ENCODE measurements around the gene ALOX5AP. TPM values are rescaled to one million over a fixed set of nuclear protein-coding genes. Genes with fewer than 3 reads are reported as not detected.

The ALOX5AP gene
- total RNA-seq, 1 donor from 2014 or later = 8.4 TPM

DNA sequence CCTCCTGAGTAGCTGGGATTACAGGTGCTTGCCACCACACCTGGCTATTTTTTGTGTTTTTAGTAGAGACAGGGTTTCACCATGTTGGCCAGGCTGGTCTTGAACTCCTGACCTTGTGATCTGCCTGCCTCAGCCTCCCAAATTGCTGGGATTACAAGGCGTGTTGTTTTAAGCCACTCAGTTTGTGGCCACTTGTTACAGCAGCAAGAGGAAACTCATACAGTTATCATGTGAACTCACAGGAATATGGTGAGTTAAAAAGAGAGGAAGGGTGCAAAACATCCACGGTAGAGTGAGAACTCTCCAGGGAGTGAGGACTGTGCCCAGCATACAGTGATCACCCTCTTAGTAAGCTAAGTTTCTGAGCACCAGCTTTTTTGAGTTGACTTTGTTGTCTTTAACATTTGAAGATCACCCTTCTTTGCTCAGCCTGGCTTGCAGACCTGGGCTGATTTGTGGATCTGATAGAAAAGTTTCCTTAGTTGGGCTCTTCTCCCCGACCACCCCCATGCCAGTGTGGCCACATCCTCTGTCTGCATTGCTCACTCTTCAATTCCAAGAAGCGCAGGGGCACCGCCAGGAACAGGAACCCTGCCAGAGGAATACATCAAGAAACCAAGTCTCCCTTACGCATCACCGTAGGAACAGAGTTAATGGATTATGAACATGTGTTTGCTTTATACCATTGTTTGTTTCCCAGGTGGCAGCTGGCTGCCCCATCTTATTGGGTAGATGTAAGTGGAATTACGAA, 16.0 kb downstream of the ALOX5AP start:
- no peak for ATAC-seq (ENCODE audit: poor library complexity)
- DNase-seq = no peak
- intact Hi-C loops (cut with DNase I) = no loop called here

DNA sequence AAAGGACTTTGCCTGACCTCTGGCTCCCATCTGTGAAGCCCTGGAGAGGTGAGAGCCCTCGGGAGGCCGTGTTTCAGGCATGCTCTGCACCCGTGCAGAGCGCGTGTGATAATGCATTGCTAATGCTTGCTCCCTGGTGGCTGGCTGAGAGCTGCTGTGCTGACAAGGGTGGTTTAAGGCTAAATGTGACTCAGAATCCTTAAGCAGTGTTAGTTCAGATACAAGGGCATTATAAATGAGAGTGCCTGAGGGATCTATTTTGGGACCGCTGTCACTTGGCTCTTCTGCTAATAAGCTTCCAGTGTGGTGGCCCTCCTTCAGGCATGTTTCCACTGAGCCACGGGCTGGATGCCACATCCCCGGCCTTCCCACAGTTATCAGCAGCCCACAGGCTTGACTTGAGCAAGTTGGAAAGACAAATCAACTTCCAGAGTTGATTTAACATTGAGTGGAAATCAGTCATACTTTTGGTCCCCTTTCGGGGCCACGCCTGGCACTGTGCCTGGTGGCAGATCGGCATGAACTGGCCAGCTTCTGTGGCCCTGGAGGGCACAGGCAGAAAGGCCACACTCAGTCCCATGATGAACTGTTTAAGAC, 17.0 kb downstream of the ALOX5AP start:
- DNase-seq (peak; percentile 65), ATAC-seq (ENCODE audit: poor library complexity) (peak; percentile 84)
- intact Hi-C loops (cut with DNase I) = no loop called here

DNA sequence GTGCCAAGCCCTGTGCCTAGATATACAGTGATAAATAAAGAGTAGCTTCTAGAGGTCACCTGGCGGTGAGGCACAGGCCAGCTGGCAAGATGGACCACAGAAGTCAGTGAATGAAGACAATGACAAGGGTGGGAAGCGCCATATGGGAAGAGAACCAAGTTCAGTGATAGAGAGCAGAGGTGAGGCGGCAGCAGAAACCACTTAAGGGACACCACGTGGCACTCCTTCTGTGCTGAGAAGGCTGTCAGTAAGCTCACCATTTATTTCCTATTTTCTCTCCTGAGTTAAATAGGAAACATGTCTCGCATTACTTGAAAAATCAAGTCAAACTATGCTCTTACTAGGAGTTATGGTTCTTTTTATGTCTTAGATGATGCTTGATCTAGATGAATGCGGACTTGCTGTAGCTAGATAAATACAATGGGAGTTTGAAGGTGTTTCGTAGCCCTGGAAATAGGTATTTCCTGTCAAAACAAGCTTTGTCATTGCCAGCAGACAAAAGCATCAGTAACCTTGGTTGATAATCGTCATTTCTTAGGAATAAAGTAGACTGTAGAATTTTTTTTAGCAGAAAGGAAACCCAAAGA, 17.8 kb downstream of the ALOX5AP start:
- DNase-seq (no peak), ATAC-seq (ENCODE audit: poor library complexity) (peak; percentile 45)
- intact Hi-C loops (cut with DNase I) = no loop called here

DNA sequence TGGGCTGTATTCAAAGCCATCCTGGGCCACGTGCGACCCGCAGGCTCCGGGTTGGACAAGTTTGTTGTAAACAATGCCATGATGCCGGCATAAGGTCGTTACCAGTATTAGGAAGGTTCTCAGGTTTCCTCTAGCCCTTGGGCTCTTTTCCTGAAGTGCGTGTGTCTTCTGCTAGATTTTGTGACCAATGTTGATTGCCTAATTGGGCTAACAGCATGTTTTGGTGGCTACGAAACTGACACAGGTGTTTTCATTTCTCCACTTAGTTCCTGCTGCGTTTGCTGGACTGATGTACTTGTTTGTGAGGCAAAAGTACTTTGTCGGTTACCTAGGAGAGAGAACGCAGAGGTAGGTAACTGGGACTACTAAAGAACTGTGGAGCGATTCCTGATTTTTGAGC, 20.3 kb downstream of the ALOX5AP start:
- DNase-seq (no peak), ATAC-seq (ENCODE audit: poor library complexity) (no peak)
- intact Hi-C loops (cut with DNase I) = no loop called here

DNA sequence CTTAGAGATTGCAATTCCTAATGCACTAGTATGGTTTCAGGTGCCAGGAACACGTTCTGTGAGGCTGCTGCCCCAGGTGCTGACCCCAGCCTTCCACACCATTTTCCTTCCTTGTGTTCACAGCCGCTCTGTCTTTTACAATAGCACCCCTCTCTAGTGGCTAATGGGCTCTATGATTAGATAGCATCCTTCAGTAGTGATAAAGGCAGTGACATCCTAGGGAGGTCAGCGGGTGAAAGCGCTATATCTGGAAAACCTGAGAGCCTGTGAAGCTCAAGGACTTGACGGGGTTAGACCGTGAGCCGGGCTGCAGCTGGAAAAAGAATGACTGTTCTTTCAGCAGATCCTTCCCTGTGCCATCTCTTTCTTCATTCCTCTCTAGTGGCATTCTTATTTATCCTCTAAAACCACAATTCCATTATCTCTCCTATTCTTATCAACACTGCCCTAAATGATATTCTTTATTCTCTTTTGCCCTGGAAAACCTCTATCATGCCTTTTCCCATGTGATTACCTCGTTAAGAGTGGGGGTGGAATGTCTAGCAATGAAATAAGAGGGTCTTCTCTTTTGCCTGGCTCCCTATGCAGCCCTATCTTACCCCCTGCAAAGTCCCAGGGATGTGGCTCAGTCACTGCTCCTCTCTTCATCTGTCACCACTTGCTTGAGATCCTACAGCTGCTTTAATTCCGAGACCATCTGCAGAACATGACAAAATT, 21.8 kb downstream of the ALOX5AP start:
- DNase-seq (no peak), ATAC-seq (ENCODE audit: poor library complexity) (peak; percentile 13)
- intact Hi-C loops (cut with DNase I) = no loop called here

DNA sequence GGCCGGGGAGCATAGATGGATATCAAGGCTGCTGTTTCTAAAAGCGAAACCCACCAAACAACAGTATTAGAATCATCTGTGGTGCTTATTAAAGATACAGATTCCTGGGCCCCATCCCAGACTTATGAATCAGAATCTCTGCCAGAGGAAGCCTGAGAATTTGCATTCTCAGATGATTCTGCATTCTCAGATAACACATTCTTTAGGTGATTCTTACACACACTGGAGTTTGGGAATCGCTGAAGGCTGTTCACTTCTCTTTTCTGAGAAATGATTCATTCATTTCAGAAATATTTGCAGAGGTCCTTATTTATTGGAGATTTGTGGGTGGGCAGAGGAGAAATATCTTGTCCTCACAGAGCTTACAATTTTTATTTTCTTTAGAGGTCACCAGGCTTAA, 24.4 kb downstream of the ALOX5AP start:
- intact Hi-C loops (cut with DNase I) = no loop called here
- DNase-seq = no peak
- ATAC-seq (ENCODE audit: poor library complexity) = no peak

DNA sequence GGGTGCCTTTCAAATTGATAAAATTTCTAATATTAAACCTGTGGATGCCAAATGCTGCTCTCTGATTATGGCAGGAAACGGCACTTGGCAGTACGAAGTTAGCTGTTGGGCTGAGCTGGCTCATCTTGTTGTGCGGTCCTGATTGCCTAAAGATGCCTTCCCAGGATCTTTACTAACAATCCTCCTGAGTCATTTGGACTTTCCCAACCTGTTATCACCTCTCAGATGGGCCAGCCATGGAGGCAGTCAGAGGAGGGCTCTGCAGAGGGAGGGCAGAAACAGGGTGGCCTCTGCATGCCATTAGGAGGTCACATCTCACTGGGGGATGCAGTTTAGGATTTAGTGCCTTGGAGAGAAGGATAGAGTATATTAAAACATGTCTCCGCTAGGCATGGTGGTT, 27.3 kb downstream of the ALOX5AP start:
- DNase-seq (no peak), ATAC-seq (ENCODE audit: poor library complexity) (no peak)
- intact Hi-C loops (cut with DNase I) = no loop called here

DNA sequence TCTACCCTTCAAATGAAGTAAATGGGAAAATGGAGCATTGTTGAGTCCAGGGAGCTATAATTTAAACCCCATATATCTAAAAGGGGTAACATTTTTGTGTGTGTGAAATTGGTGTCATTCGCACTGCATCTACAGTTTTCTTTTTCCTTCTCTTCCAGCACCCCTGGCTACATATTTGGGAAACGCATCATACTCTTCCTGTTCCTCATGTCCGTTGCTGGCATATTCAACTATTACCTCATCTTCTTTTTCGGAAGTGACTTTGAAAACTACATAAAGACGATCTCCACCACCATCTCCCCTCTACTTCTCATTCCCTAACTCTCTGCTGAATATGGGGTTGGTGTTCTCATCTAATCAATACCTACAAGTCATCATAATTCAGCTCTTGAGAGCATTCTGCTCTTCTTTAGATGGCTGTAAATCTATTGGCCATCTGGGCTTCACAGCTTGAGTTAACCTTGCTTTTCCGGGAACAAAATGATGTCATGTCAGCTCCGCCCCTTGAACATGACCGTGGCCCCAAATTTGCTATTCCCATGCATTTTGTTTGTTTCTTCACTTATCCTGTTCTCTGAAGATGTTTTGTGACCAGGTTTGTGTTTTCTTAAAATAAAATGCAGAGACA, 28.6 kb downstream of the ALOX5AP start:
- intact Hi-C loops (cut with DNase I) = no loop called here
- DNase-seq (no peak), ATAC-seq (ENCODE audit: poor library complexity) (no peak)

DNA sequence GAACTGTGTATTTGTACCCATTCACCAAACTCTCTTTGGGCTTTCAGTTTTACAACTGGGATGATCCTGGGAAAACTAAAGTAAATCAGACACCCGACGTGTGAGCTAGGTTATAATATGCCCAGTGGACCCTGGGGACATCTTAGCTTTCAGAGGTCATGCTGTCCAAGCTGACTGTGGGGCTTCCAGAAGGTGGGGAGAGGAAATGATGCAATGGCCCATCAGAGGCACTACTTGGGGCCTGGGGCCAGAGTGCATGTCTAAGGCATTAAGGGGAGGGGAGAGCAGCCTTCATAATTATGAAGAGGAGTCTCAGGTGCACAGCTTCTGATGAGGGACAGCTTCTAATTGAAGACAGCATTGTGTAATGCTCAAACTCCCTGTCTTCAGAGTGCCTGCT, 30.9 kb downstream of the ALOX5AP start:
- DNase-seq (no peak), ATAC-seq (ENCODE audit: poor library complexity) (no peak)
- intact Hi-C loops (cut with DNase I) = no loop called here

DNA sequence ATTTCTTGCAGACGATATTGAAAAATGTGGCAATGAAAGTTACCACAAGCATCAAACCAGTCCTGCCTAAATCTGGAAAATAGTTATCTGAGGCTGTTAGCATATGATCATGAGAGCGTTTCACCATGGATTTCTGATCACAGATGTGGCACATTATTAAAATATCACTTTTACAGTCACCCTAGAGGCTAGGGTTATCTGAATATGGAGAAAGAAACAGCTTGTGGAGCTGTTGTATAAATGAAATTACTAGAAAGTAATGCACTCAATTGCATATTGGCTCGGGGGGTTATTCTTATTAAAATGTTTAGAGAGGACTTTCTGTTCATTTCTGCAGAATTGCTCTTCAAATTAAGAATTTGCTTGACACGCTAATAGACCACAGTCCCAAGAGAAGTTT, 35.6 kb downstream of the ALOX5AP start:
- ATAC-seq (ENCODE audit: poor library complexity) = no peak
- no peak for DNase-seq
- intact Hi-C loops (cut with DNase I) = no loop called here

DNA sequence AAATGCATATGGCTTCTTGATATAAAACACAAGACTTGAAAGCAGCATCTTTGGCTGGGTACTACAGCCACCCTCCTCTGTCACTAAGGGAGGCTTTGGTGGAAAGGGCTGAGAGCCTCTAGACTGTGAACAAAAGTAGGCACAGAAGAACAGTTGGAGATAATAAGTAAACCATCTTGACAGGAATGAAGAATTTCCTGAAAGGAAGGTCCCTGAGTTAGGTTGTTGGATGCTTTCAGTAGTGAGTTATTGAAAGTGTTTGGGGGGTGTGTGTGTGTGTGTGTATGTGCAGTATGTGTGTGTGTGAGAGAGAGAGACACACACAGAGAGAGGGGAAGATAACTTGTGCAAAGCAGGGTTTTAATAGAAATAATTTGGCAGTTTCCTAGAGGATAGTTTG, 38.2 kb downstream of the ALOX5AP start:
- ATAC-seq (ENCODE audit: poor library complexity) (no peak), DNase-seq (no peak)
- intact Hi-C loops (cut with DNase I) = no loop called here

DNA sequence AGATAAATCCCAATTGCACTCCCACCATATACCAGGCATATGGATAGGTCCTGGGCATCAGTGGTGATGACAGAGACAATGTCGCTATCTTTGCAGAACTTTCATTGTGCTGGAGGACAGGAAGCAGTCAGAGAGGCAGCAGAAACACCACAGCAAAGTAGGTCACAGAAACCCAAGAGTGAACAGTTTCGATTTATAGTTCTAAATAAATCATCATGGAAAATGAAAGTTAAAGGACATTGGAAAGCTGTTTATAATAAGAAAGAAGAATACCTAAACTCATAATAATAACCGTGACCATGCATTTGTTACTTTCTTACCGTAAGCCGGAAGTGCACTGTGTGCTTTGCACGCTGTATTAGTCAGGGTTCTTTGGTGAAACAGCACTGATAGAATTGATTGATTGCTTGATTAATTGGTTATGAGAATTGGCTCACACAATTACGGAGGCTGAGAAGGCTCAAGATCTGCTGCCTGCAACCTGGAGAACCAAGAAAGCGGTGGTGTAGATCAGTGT, 38.9 kb downstream of the ALOX5AP start:
- DNase-seq (no peak), ATAC-seq (ENCODE audit: poor library complexity) (no peak)
- intact Hi-C loops (cut with DNase I) = no loop called here

DNA sequence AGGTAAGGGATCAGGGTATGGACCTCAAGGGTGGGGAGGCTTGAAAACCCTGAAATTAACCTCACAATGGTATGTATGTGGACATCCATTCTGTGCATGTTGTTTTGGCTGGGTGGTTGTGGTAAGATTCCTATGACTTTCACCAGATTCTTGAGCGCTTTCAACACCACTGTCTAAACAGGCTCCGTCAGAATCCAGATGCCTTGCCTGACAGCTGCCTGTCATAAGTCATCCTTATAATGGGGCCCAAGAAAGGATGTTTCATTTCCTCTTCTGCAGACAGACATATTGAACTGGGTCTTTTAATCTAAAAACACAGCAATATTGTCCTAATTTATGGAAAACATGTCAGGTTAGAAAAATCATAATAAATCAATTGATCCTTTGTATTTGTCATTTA, 41.3 kb downstream of the ALOX5AP start:
- intact Hi-C loops (cut with DNase I) = no loop called here
- no peak for DNase-seq
- no peak for ATAC-seq (ENCODE audit: poor library complexity)

DNA sequence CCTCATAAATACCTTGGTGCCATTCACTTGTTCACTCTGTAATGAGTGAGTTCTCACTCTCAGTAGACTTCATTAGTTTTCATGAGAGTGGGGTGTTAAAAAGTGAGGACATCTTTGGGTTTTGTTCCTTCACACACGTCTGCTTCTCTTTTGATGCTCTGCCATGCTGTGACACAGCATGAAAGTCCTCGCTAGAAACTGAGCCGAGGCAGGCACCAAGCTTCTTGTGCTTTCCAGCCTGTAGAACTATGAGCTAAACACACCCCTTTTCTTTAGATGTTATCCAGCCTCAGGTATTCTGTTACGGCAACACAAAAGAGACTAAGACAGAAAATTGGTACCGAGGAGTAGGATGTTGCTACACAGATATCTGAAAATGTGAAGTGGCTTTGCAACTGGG, 43.7 kb downstream of the ALOX5AP start:
- DNase-seq (no peak), ATAC-seq (ENCODE audit: poor library complexity) (no peak)
- intact Hi-C loops (cut with DNase I) = no loop called here

DNA sequence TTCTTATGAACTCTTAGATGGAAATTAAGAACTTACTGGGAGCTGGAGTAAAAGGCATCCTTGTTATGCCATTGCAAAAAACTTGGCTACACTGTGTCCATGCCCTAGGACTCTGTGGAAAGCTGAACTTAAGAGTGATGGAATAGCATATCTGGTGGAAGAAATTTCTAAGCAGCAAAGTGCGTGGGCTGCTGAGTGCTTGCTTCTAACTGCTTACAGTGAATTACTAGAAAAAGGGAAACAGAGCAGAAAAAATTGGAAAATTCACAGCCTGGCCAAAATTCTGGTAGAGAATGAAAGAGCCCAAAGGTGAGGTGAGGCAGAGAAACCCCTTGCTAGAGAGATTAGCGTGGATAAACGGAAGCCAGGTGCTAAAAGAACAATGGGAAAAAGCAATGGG, 44.3 kb downstream of the ALOX5AP start:
- intact Hi-C loops (cut with DNase I) = no loop called here
- DNase-seq (no peak), ATAC-seq (ENCODE audit: poor library complexity) (no peak)

DNA sequence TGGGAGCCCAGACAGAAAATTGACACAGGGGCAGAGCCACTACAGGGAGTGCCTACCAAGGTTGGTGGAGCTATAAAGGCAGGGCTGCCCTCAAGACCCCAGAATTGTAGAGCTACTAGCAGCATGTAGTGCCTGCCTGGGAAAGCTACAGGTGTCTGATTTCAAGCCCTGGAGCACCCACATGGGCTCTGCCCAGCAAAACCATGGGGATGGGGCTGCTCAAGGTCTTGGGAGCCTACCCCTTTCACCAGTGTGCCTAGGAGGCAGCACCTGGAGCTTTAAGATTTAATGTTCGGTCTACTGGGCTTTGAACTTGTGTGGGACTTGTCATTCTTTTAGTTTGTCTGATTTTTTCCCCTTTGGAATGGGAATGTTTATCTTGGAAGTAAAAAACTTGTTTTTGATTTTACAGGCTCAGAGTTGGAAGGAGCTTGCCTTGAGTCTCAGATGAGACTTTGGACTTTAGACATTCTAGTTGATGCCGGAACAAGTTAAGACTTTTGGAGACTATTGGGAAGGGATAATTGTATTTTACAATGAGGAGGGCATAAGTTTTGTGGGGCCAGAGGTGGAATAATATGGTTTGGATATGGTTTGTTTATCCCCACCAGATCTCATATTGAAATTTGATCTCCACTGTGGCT, 45.1 kb downstream of the ALOX5AP start:
- intact Hi-C loops (cut with DNase I) = no loop called here
- ATAC-seq (ENCODE audit: poor library complexity) (no peak), DNase-seq (no peak)

DNA sequence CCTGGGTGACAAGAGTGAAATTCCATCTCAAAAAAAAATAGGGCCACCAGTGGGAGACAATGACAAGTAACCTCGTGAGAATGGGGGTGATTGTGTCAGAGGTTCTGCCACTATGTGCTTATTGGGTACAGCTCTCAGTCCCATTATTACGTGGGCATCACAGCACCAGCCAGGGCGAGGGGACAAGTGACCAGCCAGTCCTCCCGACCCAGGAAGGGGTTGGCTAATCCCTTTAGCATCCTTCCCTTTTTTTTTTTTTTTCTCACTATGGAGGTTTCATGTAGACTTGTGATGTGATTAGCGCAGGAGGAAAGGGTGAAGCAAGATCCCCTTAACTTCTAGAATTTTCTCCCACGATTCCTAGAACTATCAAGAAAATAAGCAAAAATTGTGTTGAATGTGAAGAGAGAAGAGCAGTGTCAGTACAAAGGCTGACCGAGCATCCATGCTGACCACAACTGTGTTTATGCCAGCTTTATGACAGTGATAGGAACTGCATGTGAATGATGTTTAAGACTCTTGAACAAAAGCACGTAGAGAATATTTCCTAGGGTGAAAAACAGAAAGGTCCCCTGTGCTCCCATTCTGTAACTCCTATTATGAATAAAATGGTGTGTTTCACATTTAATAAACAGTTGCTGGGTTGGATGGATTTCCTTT, 50.0 kb downstream of the ALOX5AP start:
- DNase-seq (no peak), ATAC-seq (ENCODE audit: poor library complexity) (no peak)
- intact Hi-C loops (cut with DNase I) = no loop called here

DNA sequence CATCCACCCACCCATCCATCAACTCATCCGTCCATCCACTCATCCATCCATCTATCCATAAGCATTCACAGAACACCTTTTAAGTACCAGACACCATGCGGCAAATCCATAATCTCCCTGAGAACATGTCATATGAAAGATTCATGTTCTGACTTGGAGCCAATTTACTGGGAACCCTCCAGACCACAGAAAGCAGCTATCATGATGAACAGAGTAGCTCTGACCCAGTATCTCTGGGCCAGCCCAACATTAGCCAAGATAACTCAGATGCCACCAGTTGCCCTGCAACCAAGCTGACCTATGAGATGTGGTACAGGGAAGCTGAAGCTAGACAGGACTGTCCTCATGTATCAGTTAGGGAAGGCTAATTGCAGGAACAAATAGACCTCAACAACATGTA, 51.3 kb downstream of the ALOX5AP start:
- intact Hi-C loops (cut with DNase I) = no loop called here
- DNase-seq (no peak), ATAC-seq (ENCODE audit: poor library complexity) (no peak)

All from Right ventricle myocardium superior (tissue), 1 donor.